ENCODE results near the gene CELF4.
A peak's percentile ranks its signal among the peaks of the same experiment; 100 is the strongest.

Gene CELF4

DNA sequence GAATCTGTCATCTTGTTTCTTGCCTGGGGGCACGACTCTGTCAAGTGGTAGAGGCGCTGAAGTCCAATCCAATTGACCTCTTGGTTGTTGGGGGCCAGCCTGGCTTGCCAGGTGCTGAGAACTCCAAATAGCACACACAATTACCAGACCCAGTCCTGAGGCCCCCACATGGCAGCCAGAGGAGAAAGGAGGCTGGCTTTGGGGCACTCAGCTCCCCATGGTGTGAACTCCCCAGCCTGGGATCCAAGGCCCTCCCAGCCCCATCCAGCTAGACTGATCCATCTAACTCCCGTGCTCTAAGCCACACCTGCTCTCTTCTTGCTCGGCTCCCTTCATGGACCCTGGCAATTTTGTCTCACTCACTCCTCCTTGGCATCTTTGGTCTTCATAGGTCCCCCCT is 170.0 kb downstream of the CELF4 start:
- DNase-seq: no peak

DNA sequence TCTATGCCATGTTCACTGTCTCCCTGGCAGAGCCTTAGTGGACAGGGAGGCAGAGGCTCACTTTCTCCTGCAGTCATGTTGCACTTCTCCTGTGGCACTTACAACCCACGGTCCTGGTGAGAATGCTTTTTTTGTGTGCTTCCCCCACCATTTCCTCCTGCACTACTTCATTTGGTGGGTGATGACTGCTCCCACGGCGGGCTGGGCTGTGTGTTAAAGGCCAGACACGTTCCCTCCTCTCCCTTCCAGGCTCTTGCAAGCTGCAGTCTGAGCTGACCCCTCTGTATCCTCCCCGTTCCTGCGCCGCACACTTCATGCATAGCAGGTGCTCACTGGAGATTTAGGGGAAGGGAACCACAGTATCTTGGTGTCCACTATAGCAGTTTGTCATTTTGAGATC is 170.5 kb downstream of the CELF4 start:
- DNase-seq: no peak

DNA sequence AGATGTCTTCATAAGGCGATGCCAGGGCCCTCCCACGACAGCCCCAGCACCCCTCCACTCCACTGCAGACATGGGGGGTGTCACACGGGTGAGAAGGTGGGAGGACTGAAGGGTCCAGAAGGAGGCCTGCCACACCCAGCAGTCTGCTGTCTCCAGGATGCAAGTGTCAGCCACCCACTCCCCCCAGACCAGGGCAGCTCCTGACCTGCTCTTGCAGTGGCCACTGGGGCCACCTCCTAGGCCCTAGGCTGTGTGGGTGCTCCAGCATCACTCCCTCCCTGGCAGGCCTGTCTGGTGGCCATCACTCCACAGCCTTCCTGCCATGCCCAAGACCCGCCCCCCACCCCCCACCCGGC is 171.0 kb downstream of the CELF4 start:
- peak in 2 of 56 donors; percentile 40 to 50 for DNase-seq

DNA sequence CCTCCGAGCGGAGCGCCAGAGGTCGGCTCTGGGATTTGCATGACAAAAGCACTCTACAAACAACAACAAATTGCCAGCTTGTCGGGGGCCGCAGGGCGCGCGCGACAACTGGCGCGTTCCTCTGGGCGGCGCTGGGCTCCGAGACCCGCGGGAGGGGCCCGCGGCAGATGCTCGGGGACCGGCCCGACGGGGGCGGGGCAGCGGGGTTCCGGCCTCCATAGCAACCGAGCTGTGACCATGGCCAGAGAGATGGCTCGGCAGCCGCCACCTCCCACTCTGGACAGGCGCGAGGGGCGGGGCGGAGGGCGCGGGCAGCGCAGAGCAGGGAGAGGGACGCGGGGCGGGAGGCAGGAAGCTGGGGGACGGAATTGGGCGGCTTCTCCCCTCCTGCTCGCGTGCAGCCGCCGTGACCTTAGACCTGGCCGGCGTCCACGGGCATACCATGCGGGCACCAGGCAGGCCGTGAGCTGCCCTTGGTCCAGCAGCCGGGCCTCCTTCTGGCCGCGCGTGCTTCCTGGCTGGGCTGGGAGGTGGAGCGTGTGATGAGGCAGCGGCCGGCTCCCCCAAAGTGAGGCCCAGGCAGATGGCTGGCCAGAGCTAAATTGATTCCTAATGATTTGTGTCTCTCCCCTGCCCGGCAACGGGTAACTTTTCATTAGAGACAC is 171.5 kb downstream of the CELF4 start:
- DNase-seq: peak; percentile 25 to 93 (median 84)

DNA sequence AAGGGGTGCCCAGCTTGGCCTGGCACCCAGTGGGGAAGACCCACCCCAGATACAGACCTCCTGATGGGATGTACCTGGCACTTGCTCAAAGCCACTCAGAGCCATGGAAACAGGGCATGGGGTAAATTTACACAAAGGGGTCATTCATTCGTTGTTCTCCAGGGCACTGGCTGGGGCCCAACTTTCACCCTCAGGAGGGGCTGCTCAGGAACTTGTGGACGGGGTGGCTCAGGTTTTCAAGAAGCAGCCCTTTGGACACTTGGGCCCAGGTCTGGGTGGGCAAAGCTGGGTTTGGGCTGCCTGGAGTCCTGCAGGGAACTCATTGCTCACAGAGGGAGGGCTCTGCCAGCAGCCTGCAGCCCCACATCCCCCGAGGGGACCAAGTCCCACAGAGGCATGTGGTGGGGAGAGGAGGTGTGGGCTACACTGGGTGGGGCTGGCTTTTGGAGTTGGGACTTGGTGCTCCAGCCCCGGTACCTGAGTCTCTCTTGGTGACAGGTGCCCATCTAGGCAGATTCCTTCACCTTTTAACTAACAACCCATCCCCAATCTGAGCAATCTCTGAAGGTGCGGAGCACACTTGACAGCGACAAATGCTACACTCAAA is 172.3 kb downstream of the CELF4 start:
- DNase-seq: peak in 40 of 56 donors; percentile 8 to 59 (median 31)

DNA sequence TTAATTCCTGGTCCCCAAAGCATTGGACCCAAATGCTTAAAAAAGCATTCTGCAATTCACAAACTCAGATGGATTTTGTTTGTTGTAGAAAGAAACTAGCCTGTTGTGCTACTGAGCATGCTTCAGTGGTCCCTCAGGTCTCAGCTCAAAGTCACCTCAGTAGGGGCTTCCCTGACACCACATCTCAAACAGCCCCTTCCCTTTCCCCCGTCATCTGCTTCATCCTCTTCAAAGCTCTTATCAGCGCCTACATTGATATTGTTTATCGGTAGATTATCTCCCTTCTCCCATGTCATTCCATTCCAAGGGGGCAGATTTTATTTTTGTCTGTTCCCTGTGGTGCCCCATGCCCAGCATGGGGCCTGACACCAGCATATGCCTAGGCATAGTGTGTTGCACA is 172.9 kb downstream of the CELF4 start:
- DNase-seq: no peak

DNA sequence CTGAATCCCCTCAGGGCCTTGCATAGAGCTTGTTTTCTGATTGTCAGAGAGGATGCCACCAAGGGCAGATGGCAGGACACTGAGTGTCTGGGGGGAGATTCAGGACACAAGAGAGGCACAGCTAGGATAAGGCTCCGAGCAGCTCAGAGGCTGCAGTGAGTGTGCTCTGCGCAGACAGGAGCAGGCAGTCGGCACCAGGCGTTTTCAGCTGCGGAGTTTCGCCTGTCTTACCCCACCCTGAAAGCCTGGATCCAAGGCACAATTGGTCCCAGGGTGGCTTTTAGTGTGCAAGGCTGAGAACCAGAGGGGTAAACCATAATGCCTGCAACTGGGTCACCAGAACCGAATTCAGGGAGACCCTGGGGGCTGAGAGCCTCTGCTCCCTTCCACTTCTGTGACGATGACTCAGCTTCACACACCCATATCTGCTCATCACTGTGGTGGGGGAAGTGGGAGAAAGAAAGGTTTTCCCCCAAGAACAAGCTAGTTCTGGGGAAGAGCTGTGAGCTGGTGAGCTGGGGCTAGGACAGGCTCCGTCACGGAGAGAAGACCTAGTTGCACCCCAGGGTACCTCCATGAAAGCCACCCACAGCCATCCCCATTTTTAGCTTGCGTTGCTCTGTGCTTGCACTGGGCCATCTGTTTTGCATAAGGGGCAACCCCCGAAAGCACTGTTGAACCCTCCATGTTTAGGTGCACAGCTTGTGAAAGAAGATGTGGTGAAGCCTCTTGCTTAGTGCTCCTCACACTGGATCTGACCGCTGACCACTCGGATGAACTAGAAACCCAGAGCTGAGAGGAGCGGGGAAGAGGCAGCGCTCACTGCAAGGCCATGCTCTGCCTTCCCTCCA is 173.7 kb downstream of the CELF4 start:
- peak in 21 of 56 donors; percentile 8 to 64 (median 38) for DNase-seq

DNA sequence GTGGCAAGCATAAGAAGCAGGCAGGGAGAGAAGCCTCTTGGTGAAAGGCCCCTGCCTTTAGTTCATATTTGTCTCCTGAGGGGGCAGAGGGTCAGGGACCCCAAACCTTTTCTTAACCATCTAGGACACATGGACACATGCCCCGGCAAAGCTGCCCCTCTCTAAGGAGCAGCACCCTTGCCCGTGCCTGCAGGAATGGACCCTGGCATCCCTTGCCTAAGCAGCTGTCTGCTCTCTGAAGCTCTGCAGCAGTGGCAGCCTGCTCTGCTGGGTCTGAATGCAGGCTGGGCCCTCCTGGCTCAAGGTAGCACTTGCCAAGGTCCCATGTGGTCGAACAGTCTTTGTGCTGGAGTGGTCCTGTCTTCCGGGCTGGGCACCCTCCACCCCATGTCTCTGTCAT is 174.4 kb downstream of the CELF4 start:
- DNase-seq: no peak

DNA sequence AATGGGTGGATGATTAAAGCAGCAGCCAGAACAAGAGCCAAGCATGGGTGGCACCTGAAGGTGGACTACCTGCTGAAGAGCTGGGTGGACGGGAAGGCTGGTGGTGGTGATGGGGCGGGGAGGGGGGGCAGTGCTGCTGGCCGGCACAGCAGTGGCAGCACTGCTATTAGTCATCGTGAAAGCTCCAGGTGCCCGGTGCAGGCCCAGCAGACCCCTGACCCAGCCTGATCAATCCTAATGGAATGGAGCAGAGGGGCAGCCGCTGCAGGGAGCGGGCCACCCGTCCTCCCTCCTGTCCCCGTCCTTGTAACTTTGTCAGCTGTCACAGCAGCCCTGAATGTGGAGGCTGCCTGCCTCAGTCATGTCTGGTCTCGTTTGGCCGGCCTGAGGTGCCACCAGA is 174.9 kb downstream of the CELF4 start:
- no peak for DNase-seq

DNA sequence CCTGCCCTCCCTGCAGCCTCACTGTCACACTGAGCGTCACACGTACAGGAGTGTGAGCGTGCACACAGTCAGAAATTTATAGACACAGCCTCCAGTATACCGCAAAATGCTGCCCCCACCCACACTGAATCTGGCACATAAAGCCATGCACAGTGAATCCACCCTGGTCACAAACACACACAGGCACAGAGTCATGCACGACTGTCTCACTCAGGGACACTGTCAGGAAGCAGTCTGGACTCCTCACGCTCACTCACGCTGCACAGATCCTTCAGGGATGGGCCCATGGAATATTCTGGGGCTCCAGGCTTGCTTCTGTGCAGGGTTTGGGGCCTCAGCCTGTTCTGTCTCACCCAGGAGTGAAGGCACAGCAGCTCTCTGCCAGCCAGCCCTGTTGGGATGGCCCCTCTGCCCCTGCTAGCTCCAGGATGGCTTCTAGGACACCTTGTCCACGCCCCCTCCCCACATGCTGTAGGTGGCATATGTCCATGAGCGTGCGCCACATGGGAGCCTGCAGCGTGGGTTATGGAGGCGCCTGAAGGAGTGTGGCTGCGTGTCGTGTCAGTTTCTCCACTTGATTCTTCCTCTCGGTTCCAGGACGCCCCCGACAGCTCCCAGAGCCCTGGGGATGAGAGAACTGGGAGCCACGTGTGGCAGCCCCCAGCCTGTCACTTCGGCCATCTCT is 175.8 kb downstream of the CELF4 start:
- peak in 1 of 56 donors; percentile 11 for DNase-seq

DNA sequence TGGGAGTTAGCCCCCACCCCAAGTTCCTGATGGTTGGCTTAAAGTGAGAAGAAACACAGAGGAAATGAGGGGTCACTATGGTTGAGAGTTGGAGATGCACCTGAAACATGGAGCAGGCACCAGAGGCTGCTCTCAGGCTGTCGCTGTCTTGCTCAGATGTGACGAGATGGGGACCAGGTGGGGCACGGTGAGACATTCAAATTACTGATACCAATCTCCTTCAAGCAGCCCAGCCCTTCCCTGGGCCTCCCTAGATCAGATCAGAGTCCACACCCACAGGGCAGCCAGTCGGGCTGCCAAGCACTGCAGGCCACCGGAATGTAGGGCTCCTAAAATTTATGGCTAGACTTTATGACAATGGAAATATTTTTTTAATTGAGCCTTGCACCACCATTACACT is 176.6 kb downstream of the CELF4 start:
- DNase-seq: no peak

DNA sequence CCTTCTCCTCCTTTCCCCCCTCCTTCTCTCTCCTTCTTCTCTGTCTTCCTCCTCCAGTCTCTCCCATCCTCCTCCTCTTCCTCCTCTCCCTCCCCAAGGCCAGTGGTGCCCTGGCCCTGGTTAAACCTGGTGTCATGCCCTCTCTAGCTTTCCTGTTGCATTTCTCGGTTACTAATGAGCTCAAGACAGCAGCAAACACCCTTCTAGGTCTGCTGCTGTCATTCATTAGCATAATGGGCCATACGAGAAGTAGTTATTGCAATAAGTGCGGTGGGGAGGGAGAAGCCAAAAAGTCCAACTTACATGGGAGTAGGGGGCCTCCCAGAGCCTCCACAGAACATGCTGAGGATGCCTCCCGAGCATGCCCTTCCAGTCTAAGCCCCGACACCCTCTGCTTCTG is 177.2 kb downstream of the CELF4 start:
- no peak for DNase-seq

DNA sequence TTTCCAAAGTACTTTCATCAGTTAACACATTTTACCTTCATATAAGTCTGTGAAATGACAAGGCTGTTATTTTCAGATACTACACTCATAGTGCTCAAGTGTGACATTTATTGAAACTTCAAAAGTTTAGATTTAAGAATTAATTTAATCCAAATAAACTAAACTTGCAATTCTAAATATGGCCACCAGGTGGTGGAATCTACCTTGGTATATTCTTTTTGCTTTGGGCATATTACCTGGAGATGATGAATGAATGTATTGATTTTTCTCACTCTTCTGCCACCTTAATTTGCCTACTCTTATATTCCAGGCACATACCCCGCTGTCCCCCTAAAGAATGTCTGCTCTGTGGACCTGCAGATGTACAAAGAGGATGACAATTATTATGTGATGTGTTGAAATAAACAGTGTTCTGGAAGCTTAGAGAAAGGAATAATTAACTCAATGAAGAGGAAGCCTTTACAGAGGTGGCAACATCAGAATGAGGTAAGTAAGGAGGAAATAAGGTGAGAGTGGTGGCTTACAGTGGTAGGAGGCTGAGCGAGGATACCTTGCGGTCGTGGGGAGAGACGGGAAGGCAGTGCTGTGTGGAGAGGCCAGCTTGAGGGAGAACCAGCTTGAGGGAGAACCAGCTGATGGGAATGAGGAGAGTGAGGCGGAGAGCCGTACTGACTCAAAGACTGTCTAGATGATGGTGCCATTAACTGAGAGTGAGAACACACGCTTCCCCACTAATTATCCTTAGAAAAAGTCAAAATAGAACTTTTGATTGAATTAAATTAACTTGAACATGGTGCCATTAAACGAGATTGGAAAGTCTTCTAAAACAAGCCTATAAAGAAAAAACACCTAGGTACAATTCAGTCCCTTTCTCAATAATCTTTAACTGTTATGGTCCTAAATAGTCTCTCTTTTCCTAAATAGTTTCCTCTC is 179.5 kb downstream of the CELF4 start:
- DNase-seq: peak in 1 of 56 donors; percentile 19

DNA sequence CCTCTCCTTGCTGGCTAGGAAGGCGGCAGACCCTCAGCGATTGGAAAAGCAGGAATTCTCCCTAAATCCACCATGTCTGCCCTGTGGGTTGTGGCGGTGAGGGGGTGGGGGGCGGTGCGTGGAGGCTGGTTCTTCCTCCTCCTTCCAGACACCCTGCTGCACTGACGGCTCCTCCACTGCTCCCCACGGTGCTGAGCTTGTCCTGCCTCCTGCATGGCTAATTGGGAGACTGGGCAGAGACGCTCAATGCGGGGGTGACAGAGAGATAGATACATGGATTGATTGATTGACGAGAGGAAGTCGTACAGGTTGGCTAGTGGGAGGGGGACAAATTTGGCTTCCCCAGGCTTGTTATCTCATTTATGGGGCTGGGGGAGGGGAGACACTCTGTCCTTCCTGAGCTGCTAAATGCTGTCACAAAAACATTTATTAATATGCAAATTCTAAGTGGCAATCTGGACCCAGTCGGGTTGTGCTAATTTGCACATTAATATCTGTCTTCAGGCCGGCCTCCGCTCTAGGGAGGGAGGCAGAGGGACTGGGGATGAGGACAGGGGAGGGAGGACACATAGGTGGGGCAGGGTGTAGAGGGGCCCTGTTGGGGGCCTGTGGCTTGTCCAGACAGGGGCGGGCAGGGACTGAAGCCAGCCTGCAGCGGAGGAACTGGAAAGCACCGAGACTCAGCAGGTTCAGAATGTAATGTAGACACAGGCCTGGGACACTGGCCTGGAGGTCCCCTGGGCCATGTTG is 181.6 kb downstream of the CELF4 start:
- DNase-seq: peak in 2 of 56 donors; percentile 16 to 17

DNA sequence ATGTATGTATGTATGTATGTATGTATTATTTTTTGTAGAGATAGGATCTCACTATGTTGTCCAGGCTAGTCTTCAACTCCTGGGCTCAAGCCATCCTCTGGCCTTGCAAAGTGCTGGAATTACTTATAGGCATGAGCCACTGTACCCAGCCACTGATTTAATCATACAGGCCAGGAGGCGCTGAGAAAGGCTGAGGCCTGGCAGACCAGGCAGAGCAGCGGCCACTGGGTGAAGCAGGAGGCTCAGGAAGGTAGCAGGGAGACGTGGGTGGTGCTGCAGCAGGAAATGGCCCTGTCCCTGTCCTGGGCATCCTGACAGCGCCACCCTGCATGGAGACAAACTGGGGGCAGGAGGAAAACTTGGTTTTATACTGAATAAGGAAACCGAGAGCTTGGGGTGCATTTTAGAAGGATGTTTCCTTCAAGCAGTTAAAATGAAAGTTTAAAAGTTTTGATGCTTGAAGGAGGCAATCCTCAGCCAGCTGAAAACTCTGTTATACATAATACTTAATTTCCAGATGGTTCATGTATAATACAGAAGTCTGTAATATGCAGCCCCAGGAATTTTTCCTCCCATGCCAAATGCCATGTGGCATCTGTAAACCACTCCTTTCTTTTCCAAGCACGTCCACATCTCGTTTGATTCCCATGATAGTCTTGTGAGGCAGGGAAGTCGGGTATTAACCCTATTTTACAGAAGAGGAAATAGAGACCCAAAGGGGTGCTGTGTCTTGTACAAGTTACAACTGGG is 182.4 kb downstream of the CELF4 start:
- DNase-seq: no peak

DNA sequence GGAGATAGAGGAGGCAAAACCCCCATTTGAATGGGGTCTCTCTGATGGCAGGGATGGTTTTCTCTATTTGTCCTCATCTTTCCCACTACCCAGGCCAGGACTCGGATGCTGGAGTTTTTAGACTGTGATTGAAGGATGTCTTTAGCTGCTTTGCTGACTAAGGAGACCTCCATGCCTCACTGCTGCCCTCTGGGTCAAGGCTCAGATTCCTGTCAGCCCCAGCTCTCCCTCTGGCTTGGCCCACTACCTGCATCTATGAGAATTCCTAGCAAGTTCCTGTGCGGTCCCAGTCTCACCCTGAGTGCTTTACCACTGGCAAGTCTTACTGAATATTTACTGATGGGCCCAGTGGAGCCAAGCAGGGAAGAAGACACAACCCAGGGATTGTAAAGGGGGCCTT is 184.0 kb downstream of the CELF4 start:
- no peak for DNase-seq

DNA sequence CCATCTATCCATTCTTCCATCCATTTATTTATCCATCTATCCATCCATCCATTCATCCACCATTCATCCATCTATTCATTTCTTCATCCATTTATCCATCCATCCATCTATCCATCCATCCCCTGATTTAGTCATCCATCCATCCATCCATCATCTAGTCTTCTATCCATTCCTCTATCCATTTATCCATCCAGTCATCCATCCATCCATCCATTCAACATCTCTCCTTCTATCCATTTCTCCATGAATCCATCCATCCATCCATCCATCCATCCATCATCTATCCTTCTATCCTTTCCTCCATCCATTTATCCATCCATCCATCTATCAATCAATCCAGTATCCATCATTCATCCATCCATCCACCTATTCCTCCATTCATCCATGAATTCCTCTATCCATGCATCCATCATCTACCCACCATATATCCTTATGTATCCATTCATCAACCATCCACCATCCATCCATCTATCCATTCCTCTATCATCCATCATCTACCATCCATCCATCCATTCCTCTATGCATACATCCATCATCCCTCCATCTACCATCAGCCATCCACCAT is 185.0 kb downstream of the CELF4 start:
- DNase-seq: no peak

DNA sequence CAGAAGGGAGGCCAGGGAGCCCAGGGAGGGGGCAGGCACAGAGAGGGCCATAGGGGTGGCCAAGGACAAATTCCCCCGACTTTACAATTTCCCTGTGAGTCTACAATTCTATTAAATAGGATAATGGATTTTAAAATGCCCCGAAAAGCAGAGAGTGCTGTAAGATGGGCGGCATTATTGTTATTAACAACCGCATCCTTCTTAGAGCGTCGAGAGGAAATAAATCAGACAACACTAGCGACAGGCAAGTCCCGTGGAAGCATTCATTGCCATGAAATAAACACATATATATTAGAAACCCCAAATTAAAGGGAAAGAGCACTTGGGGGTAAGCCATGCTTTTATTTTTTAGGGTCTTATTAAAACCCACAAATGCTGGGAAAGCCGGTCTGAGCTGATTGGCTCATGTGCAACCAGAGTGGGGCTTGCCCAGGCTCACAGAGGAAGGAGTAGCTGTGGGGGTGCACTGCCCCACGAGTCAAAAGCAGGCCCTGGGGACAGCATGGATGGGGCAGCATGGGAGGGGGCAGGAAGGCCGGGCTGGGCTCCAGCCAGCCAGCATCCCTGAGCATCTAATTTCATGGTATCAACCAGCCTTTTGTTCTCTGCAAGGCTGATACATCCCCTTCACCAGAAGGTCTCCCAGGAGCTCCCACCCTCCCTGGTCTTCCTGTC is 187.1 kb downstream of the CELF4 start:
- no peak for DNase-seq
